Measurements from ENCODE around the gene PPP1R2.

The PPP1R2 gene

GRCh38 chr3:195542316-195542697, 818 bp downstream of the PPP1R2 start:
- Histone ChIP-seq H2BK120ac (ENCODE audit: low read depth, low read length) (no peak overlapping the region), H2AK5ac (ENCODE audit: low read length) (no peak overlapping the region), H2BK15ac (replicated peaks; ENCODE audit: low read depth) (no peak overlapping the region), H3K36me3 (ENCODE audit: control insufficient read depth, insufficient read depth, low read length) (no peaks in the 10 kb centered on the region), H3K56ac (ENCODE audit: low read length) (peak overlapping the region; percentile 97), H3K4me3 (ENCODE audit: low read length) (peak overlapping the region; percentile 77), H3K18ac (ENCODE audit: low read length) (no peak overlapping the region), H3K79me1 (ENCODE audit: low read length) (peaks cover 8% of the 10 kb centered on the region), H3K9ac (ENCODE audit: low read length) (peak overlapping the region; percentile 86), H3K27me3 (ENCODE audit: insufficient read depth, low read length, poor library complexity) (no peaks in the 10 kb centered on the region), H3K4ac (ENCODE audit: low read depth, low read length) (no peak overlapping the region), H3K4me2 (ENCODE audit: low read length) (peak overlapping the region; percentile 17), H3K23ac (ENCODE audit: low read length) (no peak overlapping the region), H3K79me2 (ENCODE audit: control insufficient read depth, insufficient read depth, low read length) (peaks cover 16% of the 10 kb centered on the region), H3K4me1 (ENCODE audit: control insufficient read depth, low read depth, low read length) (peaks cover 3% of the 10 kb centered on the region), H2BK5ac (ENCODE audit: low read length) (no peak overlapping the region), H4K8ac (ENCODE audit: low read depth, low read length) (no peak overlapping the region), H4K5ac (ENCODE audit: low read length) (no peak overlapping the region), H3K27ac (ENCODE audit: low read depth, low read length) (no peak overlapping the region)
- DNase-seq = no peak
- no CpG with 5 or more reads among the region's 5 CpGs for WGBS (ENCODE audit: extremely low coverage, insufficient coverage, low lambda C conversion rate)

GRCh38 chr3:195540511-195540910, 2.6 kb downstream of the PPP1R2 start:
- H3K56ac ChIP-seq (ENCODE audit: low read length) = no peak overlapping the region
- no peak overlapping the region for H2BK120ac ChIP-seq (ENCODE audit: low read depth, low read length)
- H3K18ac ChIP-seq (ENCODE audit: low read length) = no peak overlapping the region
- peaks cover 16% of the 10 kb centered on the region for H3K79me2 ChIP-seq (ENCODE audit: control insufficient read depth, insufficient read depth, low read length)
- H3K27ac ChIP-seq (ENCODE audit: low read depth, low read length) = no peak overlapping the region
- H2AK5ac ChIP-seq (ENCODE audit: low read length) = no peak overlapping the region
- no peaks in the 10 kb centered on the region for H3K27me3 ChIP-seq (ENCODE audit: insufficient read depth, low read length, poor library complexity)
- peaks cover 8% of the 10 kb centered on the region for H3K79me1 ChIP-seq (ENCODE audit: low read length)
- H3K4me2 ChIP-seq (ENCODE audit: low read length) = no peak overlapping the region
- no peak overlapping the region for H3K9ac ChIP-seq (ENCODE audit: low read length)
- H4K5ac ChIP-seq (ENCODE audit: low read length) = no peak overlapping the region
- no peak overlapping the region for H3K4ac ChIP-seq (ENCODE audit: low read depth, low read length)
- H3K36me3 ChIP-seq (ENCODE audit: control insufficient read depth, insufficient read depth, low read length) = no peaks in the 10 kb centered on the region
- H2BK15ac ChIP-seq (replicated peaks; ENCODE audit: low read depth) = no peak overlapping the region
- H3K4me3 ChIP-seq (ENCODE audit: low read length) = no peak overlapping the region
- no peak for DNase-seq
- H3K4me1 ChIP-seq (ENCODE audit: control insufficient read depth, low read depth, low read length) = peaks cover 3% of the 10 kb centered on the region
- WGBS (ENCODE audit: extremely low coverage, insufficient coverage, low lambda C conversion rate) = no CpG with 5 or more reads among the region's 6 CpGs
- H4K8ac ChIP-seq (ENCODE audit: low read depth, low read length) = no peak overlapping the region
- no peak overlapping the region for H2BK5ac ChIP-seq (ENCODE audit: low read length)
- no peak overlapping the region for H3K23ac ChIP-seq (ENCODE audit: low read length)

- Histone ChIP-seq H4K8ac (ENCODE audit: low read depth, low read length) (no peak overlapping the region), H3K79me2 (ENCODE audit: control insufficient read depth, insufficient read depth, low read length) (peaks cover 16% of the 10 kb centered on the region), H3K4me3 (ENCODE audit: low read length) (no peak overlapping the region), H3K18ac (ENCODE audit: low read length) (no peak overlapping the region), H3K27ac (ENCODE audit: low read depth, low read length) (no peak overlapping the region), H3K4ac (ENCODE audit: low read depth, low read length) (no peak overlapping the region), H3K4me1 (ENCODE audit: control insufficient read depth, low read depth, low read length) (peaks cover 3% of the 10 kb centered on the region), H3K36me3 (ENCODE audit: control insufficient read depth, insufficient read depth, low read length) (no peaks in the 10 kb centered on the region), H3K56ac (ENCODE audit: low read length) (no peak overlapping the region), H3K9ac (ENCODE audit: low read length) (no peak overlapping the region), H3K79me1 (ENCODE audit: low read length) (peaks cover 8% of the 10 kb centered on the region), H2BK15ac (replicated peaks; ENCODE audit: low read depth) (no peak overlapping the region), H3K4me2 (ENCODE audit: low read length) (no peak overlapping the region), H4K5ac (ENCODE audit: low read length) (no peak overlapping the region), H3K23ac (ENCODE audit: low read length) (no peak overlapping the region), H2BK5ac (ENCODE audit: low read length) (no peak overlapping the region), H2BK120ac (ENCODE audit: low read depth, low read length) (no peak overlapping the region), H3K27me3 (ENCODE audit: insufficient read depth, low read length, poor library complexity) (no peaks in the 10 kb centered on the region), H2AK5ac (ENCODE audit: low read length) (no peak overlapping the region)
- WGBS (ENCODE audit: extremely low coverage, insufficient coverage, low lambda C conversion rate) = no CpG with 5 or more reads among the region's 8 CpGs
- DNase-seq = no peak
These were observed 3.1 kb downstream of the PPP1R2 start for GRCh38 chr3:195540027-195540426.

- Histone ChIP-seq H3K23ac (ENCODE audit: low read length) (no peak overlapping the region), H3K27ac (ENCODE audit: low read depth, low read length) (no peak overlapping the region), H3K56ac (ENCODE audit: low read length) (no peak overlapping the region), H2BK15ac (replicated peaks; ENCODE audit: low read depth) (no peak overlapping the region), H3K9ac (ENCODE audit: low read length) (no peak overlapping the region), H3K36me3 (ENCODE audit: control insufficient read depth, insufficient read depth, low read length) (no peaks in the 10 kb centered on the region), H2BK5ac (ENCODE audit: low read length) (no peak overlapping the region), H2AK5ac (ENCODE audit: low read length) (no peak overlapping the region), H3K79me2 (ENCODE audit: control insufficient read depth, insufficient read depth, low read length) (peaks cover 18% of the 10 kb centered on the region), H3K79me1 (ENCODE audit: low read length) (peaks cover 13% of the 10 kb centered on the region), H2BK120ac (ENCODE audit: low read depth, low read length) (no peak overlapping the region), H4K5ac (ENCODE audit: low read length) (no peak overlapping the region), H3K4me1 (ENCODE audit: control insufficient read depth, low read depth, low read length) (peaks cover 3% of the 10 kb centered on the region), H3K4me3 (ENCODE audit: low read length) (no peak overlapping the region), H3K18ac (ENCODE audit: low read length) (no peak overlapping the region), H3K4me2 (ENCODE audit: low read length) (no peak overlapping the region), H4K8ac (ENCODE audit: low read depth, low read length) (no peak overlapping the region), H3K27me3 (ENCODE audit: insufficient read depth, low read length, poor library complexity) (no peaks in the 10 kb centered on the region), H3K4ac (ENCODE audit: low read depth, low read length) (no peak overlapping the region)
- no peak for DNase-seq
- WGBS (ENCODE audit: extremely low coverage, insufficient coverage, low lambda C conversion rate) = no CpG with 5 or more reads among the region's 5 CpGs
These were observed 3.6 kb downstream of the PPP1R2 start for GRCh38 chr3:195539479-195539878.

- WGBS (ENCODE audit: extremely low coverage, insufficient coverage, low lambda C conversion rate) = no CpG with 5 or more reads among the region's 2 CpGs
- no peaks in the 10 kb centered on the region for H3K27me3 ChIP-seq (ENCODE audit: insufficient read depth, low read length, poor library complexity)
- H3K4ac ChIP-seq (ENCODE audit: low read depth, low read length) = no peak overlapping the region
- no peak for DNase-seq
- peaks cover 13% of the 10 kb centered on the region for H3K79me1 ChIP-seq (ENCODE audit: low read length)
- no peak overlapping the region for H4K5ac ChIP-seq (ENCODE audit: low read length)
- no peak overlapping the region for H3K9ac ChIP-seq (ENCODE audit: low read length)
- no peak overlapping the region for H2BK120ac ChIP-seq (ENCODE audit: low read depth, low read length)
- no peak overlapping the region for H2AK5ac ChIP-seq (ENCODE audit: low read length)
- H3K23ac ChIP-seq (ENCODE audit: low read length) = no peak overlapping the region
- no peak overlapping the region for H2BK15ac ChIP-seq (replicated peaks; ENCODE audit: low read depth)
- no peak overlapping the region for H3K56ac ChIP-seq (ENCODE audit: low read length)
- H3K4me2 ChIP-seq (ENCODE audit: low read length) = no peak overlapping the region
- H3K4me3 ChIP-seq (ENCODE audit: low read length) = no peak overlapping the region
- H3K18ac ChIP-seq (ENCODE audit: low read length) = no peak overlapping the region
- no peak overlapping the region for H3K27ac ChIP-seq (ENCODE audit: low read depth, low read length)
- no peaks in the 10 kb centered on the region for H3K36me3 ChIP-seq (ENCODE audit: control insufficient read depth, insufficient read depth, low read length)
- peaks cover 18% of the 10 kb centered on the region for H3K79me2 ChIP-seq (ENCODE audit: control insufficient read depth, insufficient read depth, low read length)
- H3K4me1 ChIP-seq (ENCODE audit: control insufficient read depth, low read depth, low read length) = peaks cover 3% of the 10 kb centered on the region
- H4K8ac ChIP-seq (ENCODE audit: low read depth, low read length) = no peak overlapping the region
- no peak overlapping the region for H2BK5ac ChIP-seq (ENCODE audit: low read length)
These were observed 5.1 kb downstream of the PPP1R2 start for GRCh38 chr3:195537995-195538394.

GRCh38 chr3:195535293-195535692, 7.8 kb downstream of the PPP1R2 start:
- no peak overlapping the region for H3K4me3 ChIP-seq (ENCODE audit: low read length)
- no peak overlapping the region for H3K4me2 ChIP-seq (ENCODE audit: low read length)
- H2BK120ac ChIP-seq (ENCODE audit: low read depth, low read length) = no peak overlapping the region
- H3K23ac ChIP-seq (ENCODE audit: low read length) = no peak overlapping the region
- H4K8ac ChIP-seq (ENCODE audit: low read depth, low read length) = no peak overlapping the region
- H3K9ac ChIP-seq (ENCODE audit: low read length) = no peak overlapping the region
- H3K56ac ChIP-seq (ENCODE audit: low read length) = no peak overlapping the region
- no peak overlapping the region for H3K4ac ChIP-seq (ENCODE audit: low read depth, low read length)
- no peak overlapping the region for H3K27ac ChIP-seq (ENCODE audit: low read depth, low read length)
- no peak overlapping the region for H4K5ac ChIP-seq (ENCODE audit: low read length)
- WGBS (ENCODE audit: extremely low coverage, insufficient coverage, low lambda C conversion rate) = no CpG with 5 or more reads among the region's 5 CpGs
- no peaks in the 10 kb centered on the region for H3K27me3 ChIP-seq (ENCODE audit: insufficient read depth, low read length, poor library complexity)
- H2AK5ac ChIP-seq (ENCODE audit: low read length) = no peak overlapping the region
- peaks cover 9% of the 10 kb centered on the region for H3K79me1 ChIP-seq (ENCODE audit: low read length)
- no peak overlapping the region for H2BK5ac ChIP-seq (ENCODE audit: low read length)
- H3K79me2 ChIP-seq (ENCODE audit: control insufficient read depth, insufficient read depth, low read length) = peaks cover 11% of the 10 kb centered on the region
- no peak overlapping the region for H2BK15ac ChIP-seq (replicated peaks; ENCODE audit: low read depth)
- DNase-seq = no peak
- no peaks in the 10 kb centered on the region for H3K36me3 ChIP-seq (ENCODE audit: control insufficient read depth, insufficient read depth, low read length)
- no peaks in the 10 kb centered on the region for H3K4me1 ChIP-seq (ENCODE audit: control insufficient read depth, low read depth, low read length)
- H3K18ac ChIP-seq (ENCODE audit: low read length) = no peak overlapping the region
